HEK293T (cell line): ENCODE measurements around the gene PAX2.

Source experiments
- ARNT ChIP-seq: fragments of 450-650 bp; IDR thresholded peaks from 2 replicates; pipeline ENCODE4 v1.6.1; 2017; ENCODE audit warnings: mild to moderate bottlenecking
- BHLHE40 ChIP-seq: fragments of 450-650 bp; IDR thresholded peaks from 2 replicates; pipeline ENCODE4 v1.6.1; 2016; ENCODE audit warnings: mild to moderate bottlenecking, moderate library complexity, borderline replicate concordance
- CTBP1 ChIP-seq: fragments of 450-650 bp; IDR thresholded peaks from 2 replicates; pipeline ENCODE4 v1.6.1; 2016; ENCODE audit warnings: borderline replicate concordance
- ELF4 ChIP-seq: fragments of 450-650 bp; IDR thresholded peaks from 2 replicates; pipeline ENCODE4 v1.6.1; 2017; ENCODE audit warnings: antibody characterized with exemption
- FOXA1 ChIP-seq: fragments of 450-650 bp; IDR thresholded peaks from 2 replicates; pipeline ENCODE4 v1.6.1; 2016; ENCODE audit warnings: mild to moderate bottlenecking
- FOXK2 ChIP-seq: fragments of 450-650 bp; IDR thresholded peaks from 2 replicates; pipeline ENCODE4 v1.6.1; 2016; ENCODE audit warnings: mild to moderate bottlenecking
- FOXM1 ChIP-seq: fragments of 450-650 bp; IDR thresholded peaks from 2 replicates; pipeline ENCODE4 v1.6.1; 2017; ENCODE audit warnings: mild to moderate bottlenecking, borderline replicate concordance
- HDGF ChIP-seq: fragments of 450-650 bp; IDR thresholded peaks from 2 replicates; pipeline ENCODE4 v1.6.1; 2017; ENCODE audit warnings: antibody characterized with exemption, borderline replicate concordance
- NFRKB ChIP-seq: fragments of 450-650 bp; IDR thresholded peaks from 2 replicates; pipeline ENCODE4 v1.6.1; 2016; ENCODE audit warnings: mild to moderate bottlenecking, moderate library complexity
- PKNOX1 ChIP-seq: fragments of 450-650 bp; IDR thresholded peaks from 2 replicates; pipeline ENCODE4 v1.6.1; 2016
- SP1 ChIP-seq: fragments of 450-650 bp; IDR thresholded peaks from 2 replicates; pipeline ENCODE4 v1.6.1; 2017
- SUZ12 ChIP-seq: fragments of 450-650 bp; IDR thresholded peaks from 2 replicates; pipeline ENCODE4 v1.6.1; 2016; ENCODE audit warnings: mild to moderate bottlenecking
- TARDBP ChIP-seq: fragments of 450-650 bp; IDR thresholded peaks from 2 replicates; pipeline ENCODE4 v1.6.1; 2016
- ZNF384 ChIP-seq: fragments of 450-650 bp; IDR thresholded peaks from 2 replicates; pipeline ENCODE4 v1.6.1; 2016

- TF ChIP-seq CTBP1 (no peak), FOXK2 (no peak), PKNOX1 (no peak), FOXM1 (no peak), SUZ12 (no peak), SP1 (no peak), NFRKB (no peak), BHLHE40 (no peak), FOXA1 (no peak), ELF4 (no peak), ARNT (no peak), HDGF (no peak), TARDBP (no peak), ZNF384 (no peak)
Observed at GRCh38 chr10:100816671-100817070, 71.3 kb downstream of the PAX2 start.
